SU-DHL-6 (cell line): ENCODE measurements around the gene CLCN4.

ENCODE experiments used
- H2AFZ ChIP-seq: fragments of 200-600 bp; sonication (generic); 2 replicates; pipeline ENCODE4 v1.6.1; 2014; ENCODE audit warnings: low read depth, mild to moderate bottlenecking, moderate library complexity, mixed read lengths, antibody characterized with exemption, low read length; ENCODE audit not compliant: severe bottlenecking
- H3F3A ChIP-seq: fragments of 200-600 bp; shearing (Covaris generic); 2 replicates; pipeline ENCODE4 v1.6.0; 2016; ENCODE audit warnings: antibody characterized with exemption, mild to moderate bottlenecking; ENCODE audit not compliant: insufficient read depth
- H3K27ac ChIP-seq: fragments of 200-600 bp; sonication (generic); 2 replicates; pipeline ENCODE4 v1.5.1; 2016; ENCODE audit warnings: low read depth, mild to moderate bottlenecking, low read length, moderate library complexity, mixed read lengths
- H3K27me3 ChIP-seq: fragments of 200-600 bp; sonication (generic), shearing (Covaris generic); 2 replicates; pipeline ENCODE4 v1.6.0; 2014; ENCODE audit warnings: mild to moderate bottlenecking, low read length
- H3K36me3 ChIP-seq: fragments of 200-600 bp; sonication (generic); 2 replicates; pipeline ENCODE4 v1.6.1; 2014; ENCODE audit warnings: mild to moderate bottlenecking, low read length, mixed read lengths
- H3K4me2 ChIP-seq: fragments of 300-600, 200-600 bp; shearing (Covaris generic), sonication (generic); 2 replicates; pipeline ENCODE4 v1.6.0; 2014; ENCODE audit warnings: low read length, low read depth, mild to moderate bottlenecking; ENCODE audit not compliant: poor library complexity, severe bottlenecking
- H3K4me3 ChIP-seq: fragments of 200-600 bp; sonication (generic); 2 replicates; pipeline ENCODE4 v1.5.1; 2014; ENCODE audit warnings: antibody characterized with exemption, low read length, mild to moderate bottlenecking, mixed read lengths; ENCODE audit not compliant: insufficient read depth, poor library complexity, severe bottlenecking
- H3K79me2 ChIP-seq: fragments of 200-600 bp; sonication (generic); 2 replicates; pipeline ENCODE4 v1.6.1; 2014; ENCODE audit warnings: mild to moderate bottlenecking, low read length, moderate library complexity; ENCODE audit not compliant: insufficient read depth
- H3K9ac ChIP-seq: fragments of 200-600 bp; sonication (generic); 2 replicates; pipeline ENCODE4 v1.7.0; 2014; ENCODE audit warnings: mild to moderate bottlenecking, low read length
- H3K9me2 ChIP-seq: fragments of 200-600 bp; sonication (generic); replicated peaks from 2 replicates; pipeline ENCODE4 v1.6.1; 2014; ENCODE audit warnings: low read length; ENCODE audit not compliant: insufficient read depth
- H3K9me3 ChIP-seq: fragments of 200-600 bp; sonication (generic); 2 replicates; pipeline ENCODE4 v1.6.1; 2014; ENCODE audit warnings: low read length, mixed read lengths; ENCODE audit not compliant: insufficient read depth
- H4K20me1 ChIP-seq: fragments of 200-600 bp; sonication (generic); 2 replicates; pipeline ENCODE4 v1.6.1; 2014; ENCODE audit warnings: low read depth, mild to moderate bottlenecking, antibody characterized with exemption, low read length, moderate library complexity, mixed read lengths
- EZH2phosphoT487 ChIP-seq: fragments of 200-600 bp; sonication (generic), shearing (Covaris generic); conservative IDR thresholded peaks from 2 replicates; pipeline ENCODE4 v1.6.1; 2018; ENCODE audit warnings: mild to moderate bottlenecking, antibody characterized with exemption, low read length, moderate library complexity, mixed read lengths
- TF ChIP-seq, protein P1 (sequence below): fragments of 200-600 bp; sonication (generic); IDR thresholded peaks from one replicate; pipeline ENCODE4 v1.5.1; 2017; ENCODE audit warnings: antibody characterized with exemption, mild to moderate bottlenecking, low read length, moderate library complexity; ENCODE audit not compliant: insufficient read depth, poor library complexity, severe bottlenecking

CLCN4 gene

DNA sequence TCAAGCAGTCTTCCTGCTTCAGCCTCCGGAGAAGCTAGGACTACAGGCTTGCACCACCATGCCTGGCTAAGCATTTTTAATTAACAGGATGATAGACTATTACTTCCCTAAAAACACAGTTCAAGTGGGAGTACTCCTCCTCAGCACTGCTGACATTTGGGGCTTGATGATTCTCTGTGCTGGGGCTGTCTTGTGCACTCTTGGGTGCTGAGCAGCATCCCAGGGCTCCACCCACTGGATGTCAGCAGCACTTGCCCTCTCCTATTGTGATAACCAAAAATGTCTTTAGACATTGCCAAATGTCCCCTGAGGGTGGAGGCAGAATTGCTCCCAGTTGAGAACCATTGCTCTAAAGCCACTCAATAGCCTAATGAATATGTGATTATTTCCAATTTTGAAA, 60.4 kb downstream of the CLCN4 start:
- Histone ChIP-seq H3K36me3 (no peaks in the 10 kb centered on the region), H3K4me2 (no peak overlapping the region)
- TF ChIP-seq EZH2phosphoT487: no peak
- TF ChIP-seq, protein P1, sequence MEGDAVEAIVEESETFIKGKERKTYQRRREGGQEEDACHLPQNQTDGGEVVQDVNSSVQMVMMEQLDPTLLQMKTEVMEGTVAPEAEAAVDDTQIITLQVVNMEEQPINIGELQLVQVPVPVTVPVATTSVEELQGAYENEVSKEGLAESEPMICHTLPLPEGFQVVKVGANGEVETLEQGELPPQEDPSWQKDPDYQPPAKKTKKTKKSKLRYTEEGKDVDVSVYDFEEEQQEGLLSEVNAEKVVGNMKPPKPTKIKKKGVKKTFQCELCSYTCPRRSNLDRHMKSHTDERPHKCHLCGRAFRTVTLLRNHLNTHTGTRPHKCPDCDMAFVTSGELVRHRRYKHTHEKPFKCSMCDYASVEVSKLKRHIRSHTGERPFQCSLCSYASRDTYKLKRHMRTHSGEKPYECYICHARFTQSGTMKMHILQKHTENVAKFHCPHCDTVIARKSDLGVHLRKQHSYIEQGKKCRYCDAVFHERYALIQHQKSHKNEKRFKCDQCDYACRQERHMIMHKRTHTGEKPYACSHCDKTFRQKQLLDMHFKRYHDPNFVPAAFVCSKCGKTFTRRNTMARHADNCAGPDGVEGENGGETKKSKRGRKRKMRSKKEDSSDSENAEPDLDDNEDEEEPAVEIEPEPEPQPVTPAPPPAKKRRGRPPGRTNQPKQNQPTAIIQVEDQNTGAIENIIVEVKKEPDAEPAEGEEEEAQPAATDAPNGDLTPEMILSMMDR: no peak

DNA sequence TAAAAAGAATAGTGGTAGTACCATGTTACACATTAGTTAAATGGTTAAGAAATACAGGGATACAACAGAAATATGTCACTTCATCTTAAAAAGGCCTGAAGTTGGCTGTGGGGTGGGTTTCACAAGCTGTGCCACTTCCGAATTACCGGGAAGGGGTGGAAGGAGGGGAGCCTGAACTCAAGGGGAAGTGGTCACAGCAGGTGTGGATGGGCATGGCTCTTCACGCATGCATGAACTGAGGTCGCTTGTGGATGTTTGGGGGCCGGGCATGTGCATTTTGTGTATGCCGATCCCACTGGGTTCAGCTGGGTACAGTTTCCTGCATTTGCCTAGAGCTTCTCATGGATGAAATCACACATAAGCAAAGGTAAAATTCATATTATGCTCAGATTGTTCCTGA, 64.9 kb downstream of the CLCN4 start:
- no peaks in the 10 kb centered on the region for H4K20me1 ChIP-seq
- H3K9ac ChIP-seq: no peak overlapping the region
- H2AFZ ChIP-seq: no peak overlapping the region
- H3K36me3 ChIP-seq: no peaks in the 10 kb centered on the region
- no peaks in the 10 kb centered on the region for H3K27me3 ChIP-seq
- H3K4me2 ChIP-seq: no peak overlapping the region
- TF ChIP-seq, protein P1: no peak
- no peak for TF ChIP-seq EZH2phosphoT487
- no peak overlapping the region for H3K27ac ChIP-seq
- no peaks in the 10 kb centered on the region for H3F3A ChIP-seq
- H3K9me3 ChIP-seq: no peaks in the 10 kb centered on the region
- H3K4me3 ChIP-seq: no peak overlapping the region
- no peaks in the 10 kb centered on the region for H3K9me2 ChIP-seq
- no peaks in the 10 kb centered on the region for H3K79me2 ChIP-seq

More for the DNA sequence above, 60.4 kb downstream of the CLCN4 start:
- Histone ChIP-seq H3K79me2 (no peaks in the 10 kb centered on the region), H4K20me1 (no peaks in the 10 kb centered on the region), H3K4me3 (no peak overlapping the region), H3K27ac (no peak overlapping the region), H3K9me3 (no peaks in the 10 kb centered on the region), H3K27me3 (no peaks in the 10 kb centered on the region), H2AFZ (no peak overlapping the region), H3F3A (no peaks in the 10 kb centered on the region), H3K9me2 (no peaks in the 10 kb centered on the region), H3K9ac (no peak overlapping the region)

DNA sequence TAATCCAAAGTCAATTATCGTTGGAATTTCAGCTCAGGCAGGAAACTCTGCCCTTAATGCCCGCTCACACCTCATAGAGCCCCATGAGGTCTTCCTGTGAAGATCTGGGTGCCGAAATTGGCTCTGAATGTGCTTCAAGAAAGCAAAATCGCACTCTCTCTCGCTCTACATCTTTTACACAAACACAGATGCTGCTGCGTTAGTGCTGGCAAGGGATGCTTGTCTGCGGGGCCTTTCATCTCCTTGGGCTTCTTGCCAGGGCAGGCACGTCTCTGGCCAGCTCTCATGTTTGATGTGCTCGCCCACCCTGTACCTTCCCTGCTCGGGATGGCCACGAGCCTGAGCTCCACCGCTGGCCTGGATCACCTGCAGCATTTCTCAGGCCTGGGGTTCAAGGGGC, 66.5 kb downstream of the CLCN4 start:
- Histone ChIP-seq H3K4me2 (no peak overlapping the region), H3K9me2 (no peaks in the 10 kb centered on the region), H3K36me3 (no peaks in the 10 kb centered on the region), H2AFZ (no peak overlapping the region), H3K9ac (no peak overlapping the region), H3K4me3 (no peak overlapping the region), H3K79me2 (no peaks in the 10 kb centered on the region), H3K27ac (no peak overlapping the region), H4K20me1 (no peaks in the 10 kb centered on the region), H3K27me3 (no peaks in the 10 kb centered on the region), H3K9me3 (no peaks in the 10 kb centered on the region), H3F3A (no peaks in the 10 kb centered on the region)
- no peak for TF ChIP-seq EZH2phosphoT487
- TF ChIP-seq, protein P1: no peak

DNA sequence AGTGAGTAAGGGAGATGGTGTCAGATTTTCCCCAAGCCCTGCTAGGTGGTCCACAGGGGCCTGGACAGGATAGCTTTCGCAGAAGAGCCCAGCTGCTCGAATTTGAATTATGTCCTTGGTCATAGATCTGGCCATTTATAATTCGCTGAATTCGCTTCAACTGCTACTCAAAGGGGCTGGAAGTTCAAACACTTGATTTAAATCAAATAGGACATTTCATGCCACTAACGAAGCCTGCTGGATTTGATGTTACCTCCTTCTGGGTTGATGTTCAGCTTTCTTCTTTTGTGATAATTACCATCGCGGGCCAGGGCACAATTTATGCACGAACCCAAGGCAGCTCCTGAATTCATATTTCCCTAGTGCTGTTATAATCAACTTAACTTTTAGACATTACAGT, 67.0 kb downstream of the CLCN4 start:
- TF ChIP-seq EZH2phosphoT487: no peak
- Histone ChIP-seq H3K36me3 (no peaks in the 10 kb centered on the region), H3K9ac (no peak overlapping the region), H3K4me3 (no peak overlapping the region), H3K9me3 (no peaks in the 10 kb centered on the region), H3K9me2 (no peaks in the 10 kb centered on the region), H4K20me1 (no peaks in the 10 kb centered on the region), H3K27ac (no peak overlapping the region), H3K4me2 (no peak overlapping the region), H3K27me3 (no peaks in the 10 kb centered on the region), H2AFZ (no peak overlapping the region), H3F3A (no peaks in the 10 kb centered on the region), H3K79me2 (no peaks in the 10 kb centered on the region)
